ENCODE measurements around the gene CD69.
"Not testable (repeated sequence)": the region's sequence is repeated elsewhere in the genome, so short reads cannot be mapped to it uniquely, and the experiment has no call there.

DNA sequence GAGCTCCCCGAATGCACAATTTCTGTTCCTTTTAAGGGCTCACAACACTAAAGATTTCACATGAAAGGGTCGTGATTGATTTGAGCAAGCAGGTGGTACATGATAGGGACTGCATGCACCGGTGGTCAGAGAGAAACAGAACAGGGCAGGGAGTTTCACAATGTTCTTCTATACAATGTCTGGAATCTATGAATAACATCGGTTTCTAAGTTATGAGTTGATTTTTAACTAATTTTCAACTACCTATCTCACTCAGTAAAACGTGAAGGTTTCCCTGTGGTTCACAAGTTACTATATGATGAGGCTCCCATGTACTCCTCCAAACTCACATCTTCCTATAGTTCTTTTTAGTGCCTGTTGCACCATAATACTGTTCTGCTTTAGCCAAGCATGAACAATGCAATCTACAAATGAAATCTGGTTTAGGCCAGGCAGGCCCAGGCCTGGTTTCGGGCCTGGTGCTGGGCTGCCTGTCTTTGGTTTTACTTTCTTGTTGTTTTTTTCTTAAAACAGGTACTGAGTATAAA, 47.6 kb downstream of the CD69 start:
- TF ChIP-seq, protein P1, sequence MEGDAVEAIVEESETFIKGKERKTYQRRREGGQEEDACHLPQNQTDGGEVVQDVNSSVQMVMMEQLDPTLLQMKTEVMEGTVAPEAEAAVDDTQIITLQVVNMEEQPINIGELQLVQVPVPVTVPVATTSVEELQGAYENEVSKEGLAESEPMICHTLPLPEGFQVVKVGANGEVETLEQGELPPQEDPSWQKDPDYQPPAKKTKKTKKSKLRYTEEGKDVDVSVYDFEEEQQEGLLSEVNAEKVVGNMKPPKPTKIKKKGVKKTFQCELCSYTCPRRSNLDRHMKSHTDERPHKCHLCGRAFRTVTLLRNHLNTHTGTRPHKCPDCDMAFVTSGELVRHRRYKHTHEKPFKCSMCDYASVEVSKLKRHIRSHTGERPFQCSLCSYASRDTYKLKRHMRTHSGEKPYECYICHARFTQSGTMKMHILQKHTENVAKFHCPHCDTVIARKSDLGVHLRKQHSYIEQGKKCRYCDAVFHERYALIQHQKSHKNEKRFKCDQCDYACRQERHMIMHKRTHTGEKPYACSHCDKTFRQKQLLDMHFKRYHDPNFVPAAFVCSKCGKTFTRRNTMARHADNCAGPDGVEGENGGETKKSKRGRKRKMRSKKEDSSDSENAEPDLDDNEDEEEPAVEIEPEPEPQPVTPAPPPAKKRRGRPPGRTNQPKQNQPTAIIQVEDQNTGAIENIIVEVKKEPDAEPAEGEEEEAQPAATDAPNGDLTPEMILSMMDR (IDR thresholded peaks at IDR 0.05) = not testable (repeated sequence)
- TF ChIP-seq POLR2AphosphoS5 (IDR thresholded peaks at IDR 0.05) = not testable (repeated sequence)
